Vagina (tissue), 2 donors: ENCODE data around the gene CETP. TPM values are rescaled to one million over a fixed set of nuclear protein-coding genes. Genes with fewer than 3 reads are reported as not detected.

ENCODE experiments used
- DNase-seq, 2 donors: peaks; one replicate each; pipeline ENCODE4 v3.0.0-alpha.2; 2017; ENCODE audit errors: extremely low spot score in 2 of 2
- H3K27ac ChIP-seq: fragments of 200-600 bp; sonication (generic); one replicate; pipeline ENCODE4 v1.5.1; 2019
- H3K27me3 ChIP-seq: fragments of 200-600 bp; sonication (generic); one replicate; pipeline ENCODE4 v1.5.1; 2019
- H3K36me3 ChIP-seq, 2 donors: fragments of 200-600 bp; sonication (generic); one replicate each; pipeline ENCODE4 v1.5.1; 2017 to 2019
- H3K4me1 ChIP-seq: fragments of 200-600 bp; sonication (generic); one replicate; pipeline ENCODE4 v1.5.1; 2019
- H3K4me3 ChIP-seq, 2 donors: fragments of 200-600 bp; sonication (generic); 1 replicate in 1 of 2; 2 replicates in 1 of 2; pipeline ENCODE4 v1.5.1; 2016 to 2019
- H3K9me3 ChIP-seq: fragments of 200-600 bp; sonication (generic); one replicate; pipeline ENCODE4 v1.5.1; 2019
- POLR2A ChIP-seq, 2 donors: fragments of 450-650 bp; IDR thresholded peaks; one replicate each; pipeline ENCODE4 v1.6.1; 2017; ENCODE audit warnings: antibody characterized with exemption in 2 of 2, mild to moderate bottlenecking in 2 of 2, moderate library complexity in 2 of 2
- POLR2AphosphoS5 ChIP-seq, 2 donors: sonication (generic); formaldehyde crosslinking; IDR thresholded peaks; one replicate each; pipeline ENCODE4 v1.9.0; 2017; ENCODE audit warnings: antibody characterized with exemption in 2 of 2, mild to moderate bottlenecking in 2 of 2, low read depth in 1 of 2; ENCODE audit not compliant: insufficient read depth in 1 of 2
- intact Hi-C: fragments of 100-400 bp; cut with DNase I; formaldehyde crosslinking; loops from one replicate; pipeline ENCODE4 v1.15.1; 2023
- total RNA-seq: library from RNA; depleted of rRNA; stranded (reverse); fragments of >200 nt; gene quantifications from one replicate; pipeline ENCODE4 v1.2.3, GENCODE V29; 2016
- TF ChIP-seq, protein P1 (sequence below), 3 experiments: fragments of 450-650 bp in 2 of 3; fragments of 200-600 bp in 1 of 3; sonication (generic) in 1 of 3; IDR thresholded peaks; one replicate each; pipeline ENCODE4 v1.5.1; 2017 to 2019; ENCODE audit warnings: antibody characterized with exemption in 3 of 3, mild to moderate bottlenecking in 2 of 3, moderate library complexity in 2 of 3

The CETP gene
- total RNA-seq, 1 donor from 2014 or later = not detected

DNA sequence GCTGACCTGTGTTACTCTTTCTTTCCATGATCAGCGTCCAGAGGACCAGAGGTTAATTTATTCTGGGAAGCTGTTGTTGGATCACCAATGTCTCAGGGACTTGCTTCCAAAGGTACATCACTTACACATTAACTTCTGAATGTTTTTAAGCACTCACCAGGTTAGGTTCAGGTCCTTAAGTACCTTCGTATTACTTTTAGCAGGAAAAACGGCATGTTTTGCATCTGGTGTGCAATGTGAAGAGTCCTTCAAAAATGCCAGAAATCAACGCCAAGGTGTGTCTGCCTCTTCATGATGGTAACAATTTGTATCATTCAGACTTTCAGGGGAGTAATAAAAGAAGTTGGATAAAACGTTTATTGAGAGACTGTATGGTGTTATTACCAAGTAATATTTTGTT is 26.5 kb upstream of the CETP start:
- Histone ChIP-seq H3K4me1 (peaks cover 53% of the 10 kb centered on the region), H3K9me3 (no peaks in the 10 kb centered on the region), H3K4me3 (peak overlapping the region in 1 of 2 donors; percentile 96), H3K36me3 (peaks cover 0 to 55% of the 10 kb centered on the region in 2 donors), H3K27ac (peak overlapping the region; percentile 100), H3K27me3 (no peaks in the 10 kb centered on the region)
- intact Hi-C loops = loop anchor here (10.0 kb wide), 1 partner anchor 70 kb away; the partner anchor contains the start of gene SLC12A3
- TF ChIP-seq POLR2A (IDR thresholded peaks at IDR 0.05) (no peak), POLR2AphosphoS5 (IDR thresholded peaks at IDR 0.05; ENCODE audit: insufficient read depth in 1 of 2, low read depth in 1 of 2) (no peak)
- TF ChIP-seq, protein P1, sequence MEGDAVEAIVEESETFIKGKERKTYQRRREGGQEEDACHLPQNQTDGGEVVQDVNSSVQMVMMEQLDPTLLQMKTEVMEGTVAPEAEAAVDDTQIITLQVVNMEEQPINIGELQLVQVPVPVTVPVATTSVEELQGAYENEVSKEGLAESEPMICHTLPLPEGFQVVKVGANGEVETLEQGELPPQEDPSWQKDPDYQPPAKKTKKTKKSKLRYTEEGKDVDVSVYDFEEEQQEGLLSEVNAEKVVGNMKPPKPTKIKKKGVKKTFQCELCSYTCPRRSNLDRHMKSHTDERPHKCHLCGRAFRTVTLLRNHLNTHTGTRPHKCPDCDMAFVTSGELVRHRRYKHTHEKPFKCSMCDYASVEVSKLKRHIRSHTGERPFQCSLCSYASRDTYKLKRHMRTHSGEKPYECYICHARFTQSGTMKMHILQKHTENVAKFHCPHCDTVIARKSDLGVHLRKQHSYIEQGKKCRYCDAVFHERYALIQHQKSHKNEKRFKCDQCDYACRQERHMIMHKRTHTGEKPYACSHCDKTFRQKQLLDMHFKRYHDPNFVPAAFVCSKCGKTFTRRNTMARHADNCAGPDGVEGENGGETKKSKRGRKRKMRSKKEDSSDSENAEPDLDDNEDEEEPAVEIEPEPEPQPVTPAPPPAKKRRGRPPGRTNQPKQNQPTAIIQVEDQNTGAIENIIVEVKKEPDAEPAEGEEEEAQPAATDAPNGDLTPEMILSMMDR (IDR thresholded peaks at IDR 0.05) = no peak
- DNase-seq = no peak

DNA sequence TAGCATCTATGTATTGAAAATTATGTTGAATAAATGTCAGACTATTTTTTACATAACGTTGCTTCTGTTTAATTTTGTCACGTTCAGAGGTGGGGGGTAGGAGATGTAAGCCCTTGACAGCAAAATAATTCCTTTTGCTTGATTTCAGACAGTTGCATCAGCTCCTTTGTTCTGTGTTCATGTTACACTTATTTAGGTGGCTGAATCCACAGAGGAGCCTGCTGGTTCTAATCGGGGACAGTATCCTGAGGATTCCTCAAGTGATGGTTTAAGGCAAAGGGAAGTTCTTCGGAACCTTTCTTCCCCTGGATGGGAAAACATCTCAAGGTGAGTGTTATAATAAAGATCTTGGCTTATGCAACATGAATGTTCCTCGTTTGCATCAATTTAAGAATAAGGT is 25.3 kb upstream of the CETP start:
- DNase-seq = no peak
- Histone ChIP-seq H3K27me3 (no peaks in the 10 kb centered on the region), H3K4me3 (no peak overlapping the region), H3K9me3 (no peaks in the 10 kb centered on the region), H3K27ac (no peak overlapping the region), H3K4me1 (peaks cover 44% of the 10 kb centered on the region), H3K36me3 (peaks cover 0 to 67% of the 10 kb centered on the region in 2 donors)
- intact Hi-C loops = loop anchor here (10.0 kb wide), 1 partner anchor 72 kb away; the partner anchor contains the start of gene SLC12A3
- TF ChIP-seq POLR2AphosphoS5 (IDR thresholded peaks at IDR 0.05; ENCODE audit: insufficient read depth in 1 of 2, low read depth in 1 of 2) = no peak
- TF ChIP-seq, protein P1 (IDR thresholded peaks at IDR 0.05) = no peak
- no peak for TF ChIP-seq POLR2A (IDR thresholded peaks at IDR 0.05)

DNA sequence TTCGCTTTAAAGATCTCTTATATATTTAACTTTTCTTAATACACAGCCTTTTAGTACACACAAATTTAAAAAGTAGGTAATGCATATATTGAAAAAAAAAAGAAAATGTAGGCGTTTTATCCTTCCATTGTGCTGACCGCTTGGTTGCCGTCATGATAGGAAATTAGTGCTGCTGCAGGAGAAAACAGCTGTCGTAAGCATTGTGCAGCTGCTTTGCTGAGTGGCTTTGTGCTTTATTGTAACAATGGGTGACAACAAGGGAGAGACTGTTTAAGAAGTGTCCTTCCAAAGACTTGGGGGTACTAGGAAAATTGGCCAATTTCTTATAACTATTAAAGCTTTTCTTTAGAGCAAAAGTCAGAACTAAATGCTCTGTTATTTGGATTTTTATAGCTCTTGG is 24.8 kb upstream of the CETP start:
- Histone ChIP-seq H3K9me3 (no peaks in the 10 kb centered on the region), H3K36me3 (peaks cover 0 to 71% of the 10 kb centered on the region in 2 donors), H3K27me3 (no peaks in the 10 kb centered on the region), H3K4me1 (peaks cover 43% of the 10 kb centered on the region), H3K4me3 (no peak overlapping the region), H3K27ac (no peak overlapping the region)
- no peak for DNase-seq
- TF ChIP-seq POLR2AphosphoS5 (IDR thresholded peaks at IDR 0.05; ENCODE audit: insufficient read depth in 1 of 2, low read depth in 1 of 2) (no peak), POLR2A (IDR thresholded peaks at IDR 0.05) (no peak)
- TF ChIP-seq, protein P1 (IDR thresholded peaks at IDR 0.05) = no peak
- intact Hi-C loops = loop anchor here (10.0 kb wide), 1 partner anchor 72 kb away; the partner anchor contains the start of gene SLC12A3

DNA sequence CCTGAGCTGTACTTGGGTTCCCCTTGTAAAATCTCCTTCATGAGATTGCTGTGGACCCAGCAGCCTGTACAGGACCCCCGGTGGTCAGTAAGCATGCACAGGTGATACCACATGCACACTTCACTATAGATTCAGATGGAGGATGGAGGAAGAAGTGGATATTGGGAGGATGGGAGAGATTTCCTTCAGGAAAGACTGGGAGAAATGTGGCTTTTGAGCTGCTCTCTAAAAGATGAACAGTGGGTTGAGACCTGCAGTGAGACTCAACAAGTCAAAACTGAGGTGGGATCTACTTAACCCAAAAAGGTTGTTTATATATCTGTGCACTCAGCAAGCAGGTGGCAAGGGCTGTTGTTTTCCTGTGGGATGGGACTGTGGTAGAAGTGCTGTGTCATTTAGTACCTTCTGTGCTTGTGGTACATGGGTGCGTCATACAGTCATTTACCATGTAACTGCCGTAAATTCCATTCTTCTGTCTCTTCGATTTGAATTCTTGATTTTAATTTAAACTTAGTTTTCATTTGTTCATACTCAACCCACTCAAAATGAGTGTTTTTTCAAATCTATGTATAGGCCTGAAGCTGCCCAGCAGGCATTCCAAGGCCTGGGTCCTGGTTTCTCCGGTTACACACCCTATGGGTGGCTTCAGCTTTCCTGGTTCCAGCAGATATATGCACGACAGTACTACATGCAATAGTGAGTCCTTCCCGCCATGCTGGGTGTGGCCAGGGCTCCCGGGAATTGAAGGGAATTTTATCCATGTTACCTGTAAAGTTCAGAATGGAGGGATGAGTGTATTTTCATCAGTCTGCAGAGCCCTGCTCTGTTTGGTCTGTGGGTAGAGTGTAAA is 22.9 kb upstream of the CETP start:
- Histone ChIP-seq H3K27me3 (no peaks in the 10 kb centered on the region), H3K9me3 (no peaks in the 10 kb centered on the region), H3K27ac (no peak overlapping the region), H3K4me3 (no peak overlapping the region), H3K4me1 (peaks cover 38% of the 10 kb centered on the region), H3K36me3 (peaks cover 0 to 90% of the 10 kb centered on the region in 2 donors)
- TF ChIP-seq POLR2AphosphoS5 (IDR thresholded peaks at IDR 0.05; ENCODE audit: insufficient read depth in 1 of 2, low read depth in 1 of 2) (no peak), POLR2A (IDR thresholded peaks at IDR 0.05) (no peak)
- TF ChIP-seq, protein P1 (IDR thresholded peaks at IDR 0.05) = no peak
- no peak for DNase-seq
- intact Hi-C loops = loop anchor here (10.0 kb wide), 1 partner anchor 74 kb away; the partner anchor contains the start of gene SLC12A3

DNA sequence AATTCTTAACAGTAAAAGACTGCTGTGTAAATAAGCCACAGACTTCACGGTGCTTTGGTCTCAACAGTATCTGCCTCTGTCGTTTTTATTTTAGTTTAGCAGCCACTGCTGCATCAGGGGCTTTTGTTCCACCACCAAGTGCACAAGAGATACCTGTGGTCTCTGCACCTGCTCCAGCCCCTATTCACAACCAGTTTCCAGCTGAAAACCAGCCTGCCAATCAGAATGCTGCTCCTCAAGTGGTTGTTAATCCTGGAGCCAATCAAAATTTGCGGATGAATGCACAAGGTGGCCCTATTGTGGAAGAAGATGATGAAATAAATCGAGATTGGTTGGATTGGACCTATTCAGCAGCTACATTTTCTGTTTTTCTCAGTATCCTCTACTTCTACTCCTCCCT is 21.9 kb upstream of the CETP start:
- Histone ChIP-seq H3K4me1 (peaks cover 29% of the 10 kb centered on the region), H3K4me3 (no peak overlapping the region), H3K27me3 (no peaks in the 10 kb centered on the region), H3K27ac (no peak overlapping the region), H3K36me3 (peaks cover 0 to 99% of the 10 kb centered on the region in 2 donors), H3K9me3 (no peaks in the 10 kb centered on the region)
- TF ChIP-seq POLR2A (IDR thresholded peaks at IDR 0.05) (no peak), POLR2AphosphoS5 (IDR thresholded peaks at IDR 0.05; ENCODE audit: insufficient read depth in 1 of 2, low read depth in 1 of 2) (no peak)
- TF ChIP-seq, protein P1 (IDR thresholded peaks at IDR 0.05) = no peak
- intact Hi-C loops = loop anchor here (10.0 kb wide), 1 partner anchor 75 kb away; the partner anchor contains the start of gene SLC12A3
- no peak for DNase-seq
